ENCODE results near the gene NIPAL3.
"Not testable (repeated sequence)": the region's sequence is repeated elsewhere in the genome, so short reads cannot be mapped to it uniquely, and the experiment has no call there.

NIPAL3 gene

DNA sequence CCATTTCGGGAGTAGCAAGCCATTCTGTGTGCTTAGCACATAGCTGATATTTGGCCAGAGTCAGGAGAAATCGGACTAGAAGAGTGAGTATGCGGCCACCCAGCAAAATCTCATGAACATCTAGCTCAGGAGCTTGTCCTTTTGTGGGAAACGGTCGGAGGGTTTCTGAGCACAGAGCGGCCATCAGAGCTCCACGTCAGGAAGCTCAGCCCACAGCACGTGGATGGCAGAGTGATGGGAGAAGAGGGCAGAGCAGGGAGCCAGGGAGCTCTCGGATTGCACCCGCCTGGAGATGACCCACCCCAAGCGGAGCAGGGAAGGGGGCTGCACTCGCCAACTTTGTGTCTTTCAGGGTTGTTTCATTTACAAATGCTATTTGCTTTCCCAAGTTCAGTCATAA lies 100.9 kb downstream of the NIPAL3 start:
- no peak for DNase-seq (ENCODE audit: low read depth in 2 of 2)

DNA sequence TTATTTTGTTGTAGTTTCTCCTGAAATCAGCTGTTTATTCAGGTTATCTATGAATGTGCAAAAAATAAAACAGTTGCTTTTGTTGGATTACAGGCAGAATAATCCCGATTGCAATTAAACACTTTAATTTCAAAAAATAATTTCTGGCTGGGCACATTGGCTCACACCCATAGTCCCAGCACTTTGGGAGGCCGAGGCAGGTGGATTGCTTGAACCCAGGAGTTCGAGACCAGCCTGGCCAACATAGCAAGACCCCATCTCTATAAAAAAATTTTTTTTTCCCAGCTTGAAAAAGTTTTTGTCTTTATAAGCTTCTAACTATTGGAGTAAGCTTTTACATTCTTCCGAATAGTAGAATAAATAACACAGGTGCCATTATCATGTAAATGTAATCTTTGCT lies 102.3 kb downstream of the NIPAL3 start:
- no peak for DNase-seq (ENCODE audit: low read depth in 2 of 2)

DNA sequence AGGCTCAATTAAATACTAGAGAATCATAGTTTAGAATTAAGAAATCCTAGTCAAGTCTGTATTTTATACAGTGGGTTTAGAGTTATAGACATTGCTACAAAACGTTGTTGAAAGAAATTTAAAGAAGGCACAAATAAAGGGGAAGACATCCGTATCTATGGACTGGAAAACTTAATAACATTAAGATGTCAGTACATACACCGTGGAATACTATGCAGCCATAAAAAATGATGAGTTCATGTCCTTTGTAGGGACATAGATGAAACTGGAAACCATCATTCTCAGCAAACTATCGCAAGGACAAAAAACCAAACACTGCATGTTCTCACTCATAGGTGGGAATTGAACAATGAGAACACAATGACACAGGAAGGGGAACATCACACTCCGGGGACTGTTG lies 104.7 kb downstream of the NIPAL3 start:
- DNase-seq (ENCODE audit: low read depth in 2 of 2): not testable (repeated sequence)

Measured in stimulated activated CD4-positive, alpha-beta T cell treated with anti-CD3 and anti-CD28 coated beads, Interleukin-12 subunit alpha, Interleukin-12 subunit beta, amount 100 ng/mL, for 24 hours (primary cell).